Spinal cord (tissue), 10 donors: ENCODE measurements around the gene PHACTR3. TPM values are rescaled to one million over a fixed set of nuclear protein-coding genes. Genes with fewer than 3 reads are reported as not detected.

ENCODE experiments used
- DNase-seq, 6 donors: peaks; one replicate each; pipeline versions ENCODE4 v3.0.0 to v3.0.0-alpha.2; 2013 to 2015; ENCODE audit warnings: low spot score in 6 of 6, low read depth in 4 of 6
- H3K27ac ChIP-seq: one replicate; pipeline ENCODE4 v1.5.1; 2013; ENCODE audit warnings: low read depth, low read length, control low read depth
- H3K27me3 ChIP-seq: one replicate; pipeline ENCODE4 v1.6.1; 2013; ENCODE audit warnings: low read length; ENCODE audit not compliant: control insufficient read depth, insufficient read depth
- H3K36me3 ChIP-seq: one replicate; pipeline ENCODE4 v1.6.1; 2013; ENCODE audit warnings: low read length; ENCODE audit not compliant: control insufficient read depth, insufficient read depth
- H3K4me1 ChIP-seq: one replicate; pipeline ENCODE4 v1.6.1; 2013; ENCODE audit warnings: low read length; ENCODE audit not compliant: control insufficient read depth, insufficient read depth
- H3K4me3 ChIP-seq: one replicate; pipeline ENCODE4 v1.5.1; 2013; ENCODE audit warnings: low read depth, low read length, control low read depth
- H3K9me3 ChIP-seq: one replicate; pipeline ENCODE4 v1.6.1; 2013; ENCODE audit warnings: low read length; ENCODE audit not compliant: control insufficient read depth, insufficient read depth
- WGBS: methylation state at CpG from one replicate; pipeline ENCODE4 v1.1.5; 2013; ENCODE audit warnings: missing lambda C conversion rate; ENCODE audit not compliant: insufficient coverage; 5-methylcytosine and 5-hydroxymethylcytosine counted together
- polyA plus RNA-seq, 2 donors: library from polyadenylated mRNA; unstranded; fragments of 120-200 nt; gene quantifications; one replicate each; pipeline ENCODE4 v1.2.1, GENCODE V29; 2013; ENCODE audit not compliant: insufficient read length in 2 of 2
- total RNA-seq, 2 donors: library from RNA; depleted of rRNA in 1 of 2; stranded (reverse); fragments of 120-200 nt in 1 of 2; fragments of >200 nt in 1 of 2; gene quantifications; one replicate each; pipeline versions ENCODE4 v1.2.3 to v1.2.4, GENCODE V29; 2013 to 2014
- donor health status: healthy.

Gene PHACTR3
- total and polyA plus RNA-seq, 4 donors, result 23.5 to 97.8 (median 52.6) TPM

DNA sequence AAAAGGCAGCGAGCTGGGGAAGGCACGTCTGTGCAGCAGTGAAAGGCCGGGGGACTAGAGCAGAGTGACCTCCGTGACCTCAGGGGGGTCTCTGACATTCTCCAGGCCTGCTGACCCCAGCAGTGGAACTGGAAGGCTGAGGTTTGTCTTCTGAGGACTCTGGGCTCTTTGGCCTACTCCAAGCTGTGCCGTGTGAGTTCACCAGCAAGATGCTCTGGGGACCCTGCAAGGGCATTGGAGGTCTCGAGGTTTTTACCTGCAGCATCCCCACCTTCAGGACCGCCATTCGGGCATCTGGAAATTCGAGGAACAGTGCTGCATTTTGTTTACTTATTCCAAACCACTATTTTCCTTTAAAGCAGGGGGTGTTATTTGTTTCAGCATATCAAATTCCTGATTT lies 140.9 kb downstream of the PHACTR3 start:
- Histone ChIP-seq H3K27me3 (no peaks in the 10 kb centered on the region), H3K4me1 (peaks cover 19% of the 10 kb centered on the region), H3K9me3 (no peaks in the 10 kb centered on the region), H3K27ac (no peak overlapping the region), H3K4me3 (no peak overlapping the region), H3K36me3 (peaks cover 58% of the 10 kb centered on the region)
- 93% methylated on average over 6 of the region's 9 CpGs for WGBS
- no peak for DNase-seq

DNA sequence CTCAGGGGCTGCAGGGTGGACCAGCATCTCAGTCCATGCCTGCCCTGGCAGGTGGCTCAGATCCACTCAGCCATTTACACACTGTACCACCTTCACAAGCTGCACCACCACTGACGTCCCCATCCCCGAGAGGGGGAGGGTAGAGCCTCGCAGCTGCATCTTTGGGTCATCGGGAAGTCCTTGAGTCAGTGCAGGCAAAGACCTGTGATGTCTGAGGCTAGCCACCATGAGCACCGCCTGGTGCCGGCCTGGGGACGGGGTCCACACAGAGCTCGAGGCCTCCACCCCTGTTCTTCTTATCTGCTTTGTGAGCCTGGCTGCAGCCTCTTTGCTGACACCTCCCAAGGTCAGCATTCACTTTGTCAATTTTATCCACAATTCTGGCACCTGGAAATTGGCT lies 141.4 kb downstream of the PHACTR3 start:
- no peak overlapping the region for H3K27ac ChIP-seq
- no peak for DNase-seq
- 80% methylated on average over 5 of the region's 8 CpGs for WGBS

DNA sequence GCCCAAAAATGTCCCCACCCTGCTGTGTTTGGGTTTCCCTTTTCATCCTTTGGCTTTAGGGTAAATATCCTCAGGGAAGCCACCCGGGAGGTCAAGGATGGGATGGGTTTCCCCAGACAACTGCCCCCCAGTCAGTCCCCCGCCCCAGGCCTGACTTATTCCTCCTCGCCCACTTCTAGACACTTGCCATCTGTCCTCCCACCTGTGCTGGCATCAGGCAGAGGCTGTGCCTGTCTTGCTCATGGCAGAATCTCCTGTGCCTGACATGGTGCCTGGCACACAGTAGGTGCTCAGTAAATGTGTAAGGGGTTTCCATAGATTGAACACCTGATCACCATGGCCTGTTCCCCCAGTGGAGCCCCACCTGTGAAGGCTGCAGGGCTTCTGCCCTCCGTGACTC lies 141.8 kb downstream of the PHACTR3 start:
- Histone ChIP-seq H3K36me3 (peaks cover 61% of the 10 kb centered on the region), H3K4me1 (peaks cover 29% of the 10 kb centered on the region), H3K4me3 (no peak overlapping the region), H3K27me3 (no peaks in the 10 kb centered on the region), H3K27ac (no peak overlapping the region), H3K9me3 (no peaks in the 10 kb centered on the region)
- no peak for DNase-seq
- 92% methylated on average over 2 of the region's 4 CpGs for WGBS

More for the DNA sequence above, 141.4 kb downstream of the PHACTR3 start:
- Histone ChIP-seq H3K9me3 (no peaks in the 10 kb centered on the region), H3K4me1 (peaks cover 25% of the 10 kb centered on the region), H3K27me3 (no peaks in the 10 kb centered on the region), H3K36me3 (peaks cover 62% of the 10 kb centered on the region), H3K4me3 (no peak overlapping the region)

DNA sequence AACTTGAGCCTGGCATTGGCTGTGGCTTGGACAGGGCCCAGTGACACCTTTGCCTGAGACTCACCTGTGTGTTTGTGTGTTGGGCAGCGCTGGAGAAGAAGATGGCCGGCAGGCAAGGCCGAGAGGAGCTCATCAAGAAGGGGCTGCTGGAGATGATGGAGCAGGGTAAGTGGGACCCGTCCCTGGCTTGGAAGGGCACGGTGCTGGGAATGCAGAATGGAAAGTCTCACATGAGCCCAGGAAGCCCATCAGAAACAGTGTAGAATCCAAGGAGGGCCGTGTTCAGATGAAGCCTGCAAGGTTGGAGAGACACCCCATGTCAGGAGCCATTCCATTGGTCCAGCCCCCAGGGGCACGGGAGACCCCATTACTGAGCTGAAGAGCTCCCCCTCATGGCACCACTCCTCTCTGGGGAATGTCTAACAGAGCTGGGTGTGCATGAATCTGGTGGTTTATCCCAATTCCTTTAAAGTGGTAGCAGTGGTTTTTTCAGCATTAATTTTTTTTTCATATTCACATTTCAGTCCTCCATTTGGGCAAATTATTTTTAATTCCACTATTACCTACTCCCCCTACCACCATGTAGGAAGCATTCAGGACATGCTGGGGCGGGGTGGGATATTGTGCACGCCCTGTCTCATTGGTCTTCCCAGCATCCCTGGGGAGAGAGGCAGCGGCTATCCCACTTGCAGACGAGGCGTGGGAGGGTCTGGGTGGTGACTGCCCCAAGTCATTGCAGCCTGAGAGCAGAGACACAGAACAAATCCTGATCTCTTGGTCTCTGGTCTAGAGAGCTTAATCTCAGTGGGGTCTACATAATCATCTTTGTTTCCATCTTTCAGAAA lies 143.6 kb downstream of the PHACTR3 start:
- peaks cover 62% of the 10 kb centered on the region for H3K36me3 ChIP-seq
- H3K9me3 ChIP-seq, result no peaks in the 10 kb centered on the region
- H3K4me3 ChIP-seq, result no peak overlapping the region
- H3K27me3 ChIP-seq, result no peaks in the 10 kb centered on the region
- no peak overlapping the region for H3K27ac ChIP-seq
- 92% methylated on average over 9 of the region's 12 CpGs for WGBS
- DNase-seq, result no peak
- peaks cover 45% of the 10 kb centered on the region for H3K4me1 ChIP-seq

DNA sequence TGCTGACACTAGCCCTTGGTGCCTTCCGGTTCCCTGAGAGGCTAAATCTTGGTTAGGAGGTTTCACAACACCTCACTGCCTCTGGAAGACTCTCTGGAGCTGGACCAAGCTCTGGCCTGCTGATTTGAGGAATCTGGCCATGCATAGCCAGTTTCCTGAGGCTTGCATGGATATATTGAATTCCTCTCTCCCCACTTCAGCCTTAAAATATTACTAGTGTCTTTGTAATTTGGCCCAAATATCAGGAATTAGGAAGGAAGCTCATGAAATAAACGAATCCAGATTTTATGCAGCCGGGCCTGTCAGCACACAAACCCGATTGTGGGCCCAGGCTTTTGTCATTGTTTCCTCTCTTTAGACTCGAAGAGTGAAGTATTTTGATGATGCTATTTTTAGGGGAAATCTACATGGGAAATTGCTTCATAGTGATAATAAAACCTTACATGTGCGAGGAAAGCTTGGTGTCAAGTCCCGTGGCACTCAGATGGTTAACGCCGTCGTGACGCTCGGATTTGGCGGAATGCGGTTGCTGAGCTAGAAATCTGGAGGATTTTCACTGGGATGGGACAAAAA lies 144.4 kb downstream of the PHACTR3 start:
- Histone ChIP-seq H3K4me3 (no peak overlapping the region), H3K36me3 (peaks cover 59% of the 10 kb centered on the region), H3K27me3 (no peaks in the 10 kb centered on the region), H3K9me3 (no peaks in the 10 kb centered on the region), H3K4me1 (peaks cover 50% of the 10 kb centered on the region), H3K27ac (no peak overlapping the region)
- WGBS, result 67% methylated on average over 12 of the region's 14 CpGs
- DNase-seq, result peak in 1 of 6 donors; percentile 39

DNA sequence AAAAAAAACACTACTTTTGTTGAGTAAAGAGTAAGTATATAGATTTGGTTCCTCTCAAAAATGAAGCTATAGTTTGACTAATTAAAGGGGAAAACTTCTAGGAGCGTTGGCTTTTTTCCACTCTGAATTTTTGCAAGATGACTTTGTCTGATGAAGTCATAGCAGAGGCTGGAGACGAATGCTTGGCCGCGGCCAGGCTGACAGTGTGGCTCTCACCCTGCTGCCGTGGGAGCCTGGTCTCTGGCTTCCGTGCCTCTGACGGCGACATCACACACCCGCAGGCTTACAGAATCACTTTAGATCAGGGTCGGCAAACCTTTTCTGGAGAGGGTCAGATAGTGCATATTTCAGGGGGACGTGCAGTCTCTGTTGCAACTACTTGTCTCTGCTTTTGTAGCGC lies 145.0 kb downstream of the PHACTR3 start:
- Histone ChIP-seq H3K27me3 (no peaks in the 10 kb centered on the region), H3K36me3 (peaks cover 59% of the 10 kb centered on the region), H3K9me3 (no peaks in the 10 kb centered on the region), H3K4me3 (no peak overlapping the region), H3K27ac (no peak overlapping the region), H3K4me1 (peaks cover 50% of the 10 kb centered on the region)
- DNase-seq, result peak in 3 of 6 donors; percentile 25 to 66 (median 46)
- WGBS, result 43% methylated on average over 12 of the region's 12 CpGs

DNA sequence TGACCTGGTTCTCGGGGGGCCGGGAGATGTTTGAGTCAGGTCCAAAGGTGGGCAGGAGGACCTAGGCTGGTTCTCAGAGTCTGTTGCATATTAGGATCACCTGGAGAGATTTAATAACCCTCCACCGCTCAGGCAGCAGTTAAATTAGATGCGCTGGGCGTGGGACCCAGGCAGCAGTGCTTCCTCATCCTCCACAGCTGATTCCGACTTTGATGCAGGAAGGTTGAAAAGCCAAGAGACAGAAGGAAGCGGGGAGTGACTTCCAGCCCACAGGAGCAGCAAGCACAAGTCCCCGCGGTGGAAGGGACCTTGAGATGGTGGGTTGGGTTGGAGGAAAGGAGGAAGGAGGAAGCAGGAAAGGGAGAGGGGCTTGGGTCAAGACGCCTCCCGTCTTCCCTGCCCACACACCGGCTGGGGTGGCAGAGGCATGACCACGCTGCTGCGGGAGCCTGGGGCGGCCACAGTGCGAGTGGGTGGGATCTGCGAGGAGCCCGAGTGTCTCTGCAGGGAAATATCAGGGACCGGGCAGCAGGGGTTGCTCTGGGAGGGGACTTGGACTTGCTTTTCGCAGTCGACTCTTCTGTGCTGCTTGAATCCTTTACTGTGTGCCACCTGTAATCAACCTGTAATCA lies 146.0 kb downstream of the PHACTR3 start:
- Histone ChIP-seq H3K27ac (no peak overlapping the region), H3K4me1 (peaks cover 50% of the 10 kb centered on the region), H3K27me3 (no peaks in the 10 kb centered on the region), H3K36me3 (peaks cover 59% of the 10 kb centered on the region), H3K9me3 (no peaks in the 10 kb centered on the region), H3K4me3 (no peak overlapping the region)
- WGBS, result 75% methylated on average over 20 of the region's 21 CpGs
- DNase-seq, result no peak

DNA sequence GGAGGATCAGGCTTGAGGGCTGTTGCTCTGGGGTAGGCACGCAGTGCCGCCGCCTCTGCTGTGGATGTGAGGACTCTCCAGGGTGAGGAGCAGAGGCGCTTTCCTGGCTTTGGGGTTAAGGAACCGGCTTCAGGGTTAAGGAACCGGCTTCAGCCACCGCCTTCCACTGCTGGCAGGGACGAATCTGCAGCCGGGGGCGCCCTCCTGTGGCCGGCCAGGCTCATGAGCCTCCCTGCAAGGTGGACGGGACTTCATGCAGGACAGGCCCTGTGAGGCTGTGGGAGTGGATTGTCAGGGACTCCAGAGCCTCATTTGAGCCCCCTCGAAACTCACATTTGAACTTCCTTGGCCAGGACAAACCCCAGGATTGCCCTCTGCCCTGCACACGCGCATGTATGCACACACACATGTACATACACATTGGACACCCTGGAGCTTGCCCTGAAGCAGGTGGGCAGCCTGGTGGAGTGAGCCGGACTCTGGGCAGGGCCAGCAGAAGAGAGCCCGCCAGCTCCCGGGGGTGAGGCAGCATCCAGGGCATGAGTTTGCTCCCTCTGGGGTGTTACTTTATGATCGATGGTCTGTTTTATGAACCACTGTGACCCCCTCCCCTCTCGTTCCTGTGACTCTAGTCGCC lies 146.9 kb downstream of the PHACTR3 start:
- DNase-seq, result peak in 5 of 6 donors; percentile 50 to 91 (median 63)
- no peaks in the 10 kb centered on the region for H3K27me3 ChIP-seq
- no peak overlapping the region for H3K4me3 ChIP-seq
- no peak overlapping the region for H3K27ac ChIP-seq
- 32% methylated on average over 17 of the region's 21 CpGs for WGBS
- peaks cover 58% of the 10 kb centered on the region for H3K36me3 ChIP-seq
- peaks cover 50% of the 10 kb centered on the region for H3K4me1 ChIP-seq
- no peaks in the 10 kb centered on the region for H3K9me3 ChIP-seq

DNA sequence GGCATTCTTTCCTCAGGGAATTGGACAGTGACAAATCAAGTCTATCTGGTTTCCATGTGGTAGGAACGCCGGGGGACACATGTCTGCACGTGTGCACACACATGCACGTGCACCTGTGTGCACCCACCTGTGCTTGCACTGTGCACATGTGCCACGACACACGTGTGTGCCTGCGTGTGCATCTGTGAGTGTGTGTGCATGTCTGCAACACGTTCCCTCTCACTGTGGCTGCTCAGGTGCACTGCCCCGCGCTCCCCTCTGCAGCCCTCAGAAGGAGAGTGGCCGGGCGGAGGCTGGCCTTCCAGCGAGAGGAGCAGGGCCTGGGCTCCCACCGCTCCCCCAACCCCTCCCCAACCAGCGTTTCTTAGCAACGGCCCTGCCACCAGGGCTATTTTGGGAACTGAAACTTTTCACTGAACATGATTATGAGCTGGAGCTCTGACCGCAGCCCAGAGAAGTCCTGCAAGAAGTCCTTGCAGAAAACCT lies 147.8 kb downstream of the PHACTR3 start:
- H3K27me3 ChIP-seq, result no peaks in the 10 kb centered on the region
- no peaks in the 10 kb centered on the region for H3K9me3 ChIP-seq
- peak in 1 of 6 donors; percentile 40 for DNase-seq
- H3K36me3 ChIP-seq, result peaks cover 59% of the 10 kb centered on the region
- no peak overlapping the region for H3K4me3 ChIP-seq
- WGBS, result 51% methylated on average over 11 of the region's 17 CpGs
- H3K4me1 ChIP-seq, result peaks cover 50% of the 10 kb centered on the region
- H3K27ac ChIP-seq, result no peak overlapping the region
